Loucy (cell line): ENCODE results near the gene CCDC167.

Experiments
- EZH2phosphoT487 ChIP-seq: fragments of 200-600 bp; IDR thresholded peaks from 2 replicates; pipeline ENCODE4 v1.6.1; 2018; ENCODE audit warnings: antibody characterized with exemption, mild to moderate bottlenecking, moderate library complexity, borderline replicate concordance
- TF ChIP-seq, protein P1 (sequence below): fragments of 200-600 bp; sonication (generic); conservative IDR thresholded peaks from 2 replicates; pipeline ENCODE4 v1.5.1; 2014; ENCODE audit warnings: mild to moderate bottlenecking, antibody characterized with exemption, low read length

DNA sequence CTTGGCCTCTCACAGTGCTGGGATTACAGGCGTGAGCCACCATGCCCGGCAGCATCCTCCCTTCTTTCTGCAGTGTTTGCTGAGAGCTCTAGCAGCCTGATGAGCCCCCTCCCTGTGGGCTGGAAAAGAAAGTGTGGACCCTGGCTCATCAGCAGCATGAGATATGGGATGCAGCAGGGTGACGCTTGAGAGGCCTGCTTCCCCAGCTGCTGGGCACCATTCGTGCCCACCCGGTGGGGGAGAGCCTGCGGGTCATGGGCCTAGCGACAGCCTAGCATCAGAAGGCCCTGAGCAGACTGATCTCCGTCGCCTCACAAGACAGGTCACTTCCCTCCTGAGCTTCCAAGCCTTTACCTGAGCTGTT lies 16.0 kb upstream of the CCDC167 start:
- TF ChIP-seq, protein P1, sequence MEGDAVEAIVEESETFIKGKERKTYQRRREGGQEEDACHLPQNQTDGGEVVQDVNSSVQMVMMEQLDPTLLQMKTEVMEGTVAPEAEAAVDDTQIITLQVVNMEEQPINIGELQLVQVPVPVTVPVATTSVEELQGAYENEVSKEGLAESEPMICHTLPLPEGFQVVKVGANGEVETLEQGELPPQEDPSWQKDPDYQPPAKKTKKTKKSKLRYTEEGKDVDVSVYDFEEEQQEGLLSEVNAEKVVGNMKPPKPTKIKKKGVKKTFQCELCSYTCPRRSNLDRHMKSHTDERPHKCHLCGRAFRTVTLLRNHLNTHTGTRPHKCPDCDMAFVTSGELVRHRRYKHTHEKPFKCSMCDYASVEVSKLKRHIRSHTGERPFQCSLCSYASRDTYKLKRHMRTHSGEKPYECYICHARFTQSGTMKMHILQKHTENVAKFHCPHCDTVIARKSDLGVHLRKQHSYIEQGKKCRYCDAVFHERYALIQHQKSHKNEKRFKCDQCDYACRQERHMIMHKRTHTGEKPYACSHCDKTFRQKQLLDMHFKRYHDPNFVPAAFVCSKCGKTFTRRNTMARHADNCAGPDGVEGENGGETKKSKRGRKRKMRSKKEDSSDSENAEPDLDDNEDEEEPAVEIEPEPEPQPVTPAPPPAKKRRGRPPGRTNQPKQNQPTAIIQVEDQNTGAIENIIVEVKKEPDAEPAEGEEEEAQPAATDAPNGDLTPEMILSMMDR, result no peak
- no peak for TF ChIP-seq EZH2phosphoT487
